T-cell (primary cell): ENCODE data around the gene DLG1. TPM values are rescaled to one million over a fixed set of nuclear protein-coding genes. Genes with fewer than 3 reads are reported as not detected.

Source experiments
- ATAC-seq, 4 experiments: fragments of 200-7000 bp in 3 of 4; fragments of 150-1000 bp in 1 of 4; cut with Tn5 transposase; replicated peaks in 1 of 4; 1 replicate in 3 of 4; 2 replicates in 1 of 4; pipeline ENCODE4 v1.10.0; 2021; ENCODE audit warnings: moderate library complexity in 3 of 4, mild to moderate bottlenecking in 2 of 4, moderate number of reproducible peaks in 1 of 4
- CTCF ChIA-PET, 2 donors: fragments of 300-600 bp; sonication (Branson Sonifier 250); formaldehyde crosslinking; loops; one replicate each; lab custom pipeline; 2022; ENCODE audit warnings: antibody characterized with exemption in 2 of 2; lab: Charles Lee
- POLR2A ChIA-PET, 2 donors: fragments of 300-600 bp; sonication (Branson Sonifier 250); formaldehyde crosslinking; loops; one replicate each; lab custom pipeline; 2022; ENCODE audit warnings: antibody characterized with exemption in 2 of 2; lab: Charles Lee
- DNase-seq, 35 experiments: peaks; one replicate each; pipeline versions ENCODE4 v3.0.0 to v3.0.0-alpha.2; 2013 to 2023
- H3K27ac ChIP-seq: one replicate; pipeline ENCODE4 v1.5.1; 2013; ENCODE audit warnings: low read length
- H3K27me3 ChIP-seq, 2 experiments: replicated peaks in 1 of 2; 1 replicate in 1 of 2; 2 replicates in 1 of 2; pipeline versions ENCODE4 v1.6.1 to v1.7.0; 2013; ENCODE audit warnings: low read length in 1 of 2, mixed read lengths in 1 of 2; ENCODE audit not compliant: control insufficient read depth in 2 of 2, insufficient read depth in 2 of 2; ENCODE audit errors: extremely low read depth in 1 of 2
- H3K36me3 ChIP-seq, 2 donors: 1 replicate in 1 of 2; 2 replicates in 1 of 2; pipeline versions ENCODE4 v1.6.1 to v1.7.0; 2013; ENCODE audit warnings: low read length in 1 of 2; ENCODE audit not compliant: control insufficient read depth in 2 of 2, insufficient read depth in 1 of 2; ENCODE audit errors: extremely low read depth in 1 of 2
- H3K4me1 ChIP-seq, 2 experiments: 1 replicate in 1 of 2; 2 replicates in 1 of 2; pipeline versions ENCODE4 v1.6.1 to v1.7.0; 2013; ENCODE audit warnings: low read length in 2 of 2, mixed read lengths in 1 of 2; ENCODE audit not compliant: insufficient read depth in 2 of 2, control insufficient read depth in 1 of 2; ENCODE audit errors: extremely low read depth in 1 of 2
- H3K4me3 ChIP-seq, 2 donors: 1 replicate in 1 of 2; 2 replicates in 1 of 2; pipeline versions ENCODE4 v1.5.1 to v1.7.0; 2013; ENCODE audit warnings: mild to moderate bottlenecking in 2 of 2, low read length in 1 of 2, moderate library complexity in 1 of 2; ENCODE audit not compliant: control insufficient read depth in 1 of 2; ENCODE audit errors: extremely low read depth in 1 of 2
- H3K9me3 ChIP-seq: 2 replicates; pipeline ENCODE4 v1.7.0; 2013
- H3K27ac Mint-ChIP-seq, 2 donors: one replicate each; pipeline ENCODE4 v1.8.0; 2020 to 2021; ENCODE audit warnings: mild to moderate bottlenecking in 2 of 2, mixed read lengths in 2 of 2
- H3K27me3 Mint-ChIP-seq, 2 donors: one replicate each; pipeline ENCODE4 v1.8.0; 2021 to 2022; ENCODE audit warnings: mixed read lengths in 2 of 2
- H3K36me3 Mint-ChIP-seq: one replicate; pipeline ENCODE4 v1.8.0; 2021; ENCODE audit warnings: mixed read lengths
- H3K4me1 Mint-ChIP-seq, 3 donors: one replicate each; pipeline ENCODE4 v1.8.0; 2020 to 2022; ENCODE audit warnings: mixed read lengths in 3 of 3, mild to moderate bottlenecking in 1 of 3
- H3K4me3 Mint-ChIP-seq, 3 donors: one replicate each; pipeline ENCODE4 v1.8.0; 2020 to 2022; ENCODE audit warnings: mild to moderate bottlenecking in 3 of 3, mixed read lengths in 3 of 3, moderate library complexity in 3 of 3
- H3K9me3 Mint-ChIP-seq, 3 donors: one replicate each; pipeline ENCODE4 v1.8.0; 2020 to 2022; ENCODE audit warnings: mixed read lengths in 3 of 3
- WGBS: methylation state at CpG from one replicate; pipeline ENCODE4 v1.1.5; 2013; ENCODE audit warnings: missing lambda C conversion rate; ENCODE audit not compliant: insufficient coverage; 5-methylcytosine and 5-hydroxymethylcytosine counted together
- total RNA-seq, 35 experiments: library from RNA in 6 of 35; stranded (reverse) in 6 of 35; fragments of 120-200 nt in 1 of 35; gene quantifications; one replicate each; pipeline versions ENCODE4 v1.2.1 to v1.2.4 and lab custom pipeline; 2013 to 2026

The DLG1 gene
- total RNA-seq, 5 donors from 2014 or later (not counting 1 experiment from before 2014, with no cell fraction given) = 65.5 to 96.5 (median 68.4) TPM

GRCh38 chr3:197012540-197012883 is 285.9 kb downstream of the DLG1 start:
- H3K27me3 Mint-ChIP-seq = no peaks in the 10 kb centered on the region
- ChIA-PET CTCF (no interaction called here), POLR2A (no interaction called here)
- H3K4me1 ChIP-seq = no peaks in the 10 kb centered on the region
- no peak overlapping the region for H3K4me3 ChIP-seq
- WGBS = 73% methylated on average over 5 of the region's 7 CpGs
- no peak for ATAC-seq
- H3K27ac Mint-ChIP-seq = no peak overlapping the region
- no peak overlapping the region for H3K4me3 Mint-ChIP-seq
- H3K4me1 Mint-ChIP-seq = no peaks in the 10 kb centered on the region
- no peaks in the 10 kb centered on the region for H3K36me3 ChIP-seq
- H3K27ac ChIP-seq = no peak overlapping the region
- no peaks in the 10 kb centered on the region for H3K36me3 Mint-ChIP-seq
- no peaks in the 10 kb centered on the region for H3K9me3 Mint-ChIP-seq
- no peaks in the 10 kb centered on the region for H3K9me3 ChIP-seq
- peaks cover 0 to 9% of the 10 kb centered on the region in 2 experiments for H3K27me3 ChIP-seq
- DNase-seq = no peak

GRCh38 chr3:197011780-197012539 is 286.5 kb downstream of the DLG1 start:
- Histone ChIP-seq H3K4me3 (no peak overlapping the region), H3K27ac (no peak overlapping the region), H3K36me3 (no peaks in the 10 kb centered on the region), H3K4me1 (no peaks in the 10 kb centered on the region), H3K27me3 (peaks cover 0 to 8% of the 10 kb centered on the region in 2 experiments), H3K9me3 (no peaks in the 10 kb centered on the region)
- no peak for ATAC-seq
- CTCF ChIA-PET = no interaction called here
- DNase-seq = no peak
- H3K27ac Mint-ChIP-seq = no peak overlapping the region
- no peaks in the 10 kb centered on the region for H3K36me3 Mint-ChIP-seq
- no peaks in the 10 kb centered on the region for H3K27me3 Mint-ChIP-seq
- H3K4me1 Mint-ChIP-seq = no peaks in the 10 kb centered on the region
- no peak overlapping the region for H3K4me3 Mint-ChIP-seq
- whole genome bisulfite sequencing = 91% methylated on average over 24 of the region's 25 CpGs
- H3K9me3 Mint-ChIP-seq = no peaks in the 10 kb centered on the region
- POLR2A ChIA-PET = no interaction called here

DNA sequence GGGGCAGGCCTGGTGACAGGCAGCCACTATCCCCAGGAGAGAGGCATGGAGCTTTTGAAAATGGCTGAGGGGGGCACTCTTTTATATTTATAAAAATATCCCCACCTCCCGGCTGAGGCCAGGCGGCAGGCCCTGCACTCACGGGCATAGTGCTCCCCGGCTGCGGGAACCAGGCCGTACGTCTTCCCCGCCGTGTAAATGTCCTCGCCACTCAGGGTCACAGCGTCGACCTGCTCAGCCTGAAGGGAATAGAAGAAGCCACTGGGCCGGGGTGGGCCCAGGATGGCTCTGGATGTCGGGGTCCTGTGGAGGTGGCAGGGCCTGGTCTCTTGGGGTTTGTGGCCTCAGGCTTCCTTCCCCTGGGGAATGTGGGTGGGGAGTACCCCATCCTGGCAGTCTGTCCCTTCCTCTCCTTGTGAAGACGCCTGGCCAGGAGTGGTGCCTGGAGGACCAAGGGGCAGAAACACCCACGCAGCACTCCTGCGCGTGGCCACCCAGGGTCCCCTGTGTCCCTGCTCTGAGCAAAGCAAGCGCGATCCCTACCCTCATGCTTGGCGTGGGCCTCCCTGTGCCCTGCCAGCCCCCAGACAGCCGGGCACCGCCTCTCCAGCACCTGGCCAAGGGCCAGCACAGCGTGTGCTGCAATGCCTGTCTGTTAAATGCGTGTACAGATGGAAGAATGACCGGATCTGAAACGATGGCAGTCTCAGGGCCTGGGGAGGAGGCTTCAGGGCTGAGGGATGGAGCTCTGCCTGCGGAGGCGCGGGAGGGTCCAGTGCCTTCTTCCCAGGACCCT is 287.7 kb downstream of the DLG1 start:
- Mint-ChIP-seq H3K36me3 (no peaks in the 10 kb centered on the region), H3K4me3 (no peak overlapping the region), H3K27ac (no peak overlapping the region), H3K4me1 (no peaks in the 10 kb centered on the region), H3K9me3 (no peaks in the 10 kb centered on the region), H3K27me3 (no peaks in the 10 kb centered on the region)
- POLR2A ChIA-PET = no interaction called here
- no peak for DNase-seq
- no peak for ATAC-seq
- Histone ChIP-seq H3K4me1 (no peaks in the 10 kb centered on the region), H3K9me3 (no peaks in the 10 kb centered on the region), H3K27me3 (peaks cover 0 to 6% of the 10 kb centered on the region in 2 experiments), H3K27ac (no peak overlapping the region), H3K36me3 (no peaks in the 10 kb centered on the region), H3K4me3 (no peak overlapping the region)
- CTCF ChIA-PET = no interaction called here
- WGBS = 89% methylated on average over 27 of the region's 30 CpGs

DNA sequence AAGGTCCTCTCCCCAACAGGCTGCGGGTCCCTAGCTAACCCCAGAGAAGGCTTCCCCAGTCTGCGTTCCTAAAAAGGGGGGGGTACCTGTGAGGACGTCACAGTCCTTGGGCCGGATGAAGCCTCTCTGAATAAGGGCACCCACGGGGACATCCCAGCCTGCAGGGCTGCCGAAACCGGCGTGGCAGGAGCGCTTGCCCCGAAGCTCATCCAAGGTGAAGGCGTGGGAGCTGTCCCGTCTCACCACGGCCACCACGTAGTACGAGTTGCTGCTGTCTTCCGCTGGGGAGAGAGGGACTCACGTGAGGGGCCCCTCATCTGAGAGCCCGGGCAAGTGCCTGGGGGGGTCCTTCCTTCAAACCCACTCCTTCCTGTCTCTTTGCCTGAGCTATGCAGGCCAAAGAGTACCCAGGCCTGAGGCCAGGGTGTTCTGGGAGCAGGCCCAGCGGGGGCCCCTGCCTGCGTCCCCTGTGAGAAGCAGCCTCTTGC is 288.8 kb downstream of the DLG1 start:
- DNase-seq = no peak

GRCh38 chr3:197008436-197009209 is 289.8 kb downstream of the DLG1 start:
- DNase-seq = no peak
- Mint-ChIP-seq H3K4me1 (peaks cover 6 to 8% (median 8%) of the 10 kb centered on the region in 3 donors), H3K4me3 (no peak overlapping the region), H3K36me3 (no peaks in the 10 kb centered on the region), H3K27ac (no peak overlapping the region), H3K27me3 (no peaks in the 10 kb centered on the region), H3K9me3 (no peaks in the 10 kb centered on the region)
- H3K27me3 ChIP-seq = peaks cover 0 to 6% of the 10 kb centered on the region in 2 experiments
- H3K36me3 ChIP-seq = no peaks in the 10 kb centered on the region
- WGBS = 93% methylated on average over 15 of the region's 27 CpGs
- H3K9me3 ChIP-seq = no peaks in the 10 kb centered on the region
- no peak overlapping the region for H3K27ac ChIP-seq
- ChIA-PET POLR2A (no interaction called here), CTCF (no interaction called here)
- peaks cover 0 to 9% of the 10 kb centered on the region in 2 experiments for H3K4me1 ChIP-seq
- ATAC-seq = no peak
- H3K4me3 ChIP-seq = no peak overlapping the region

More for the DNA sequence above, 288.8 kb downstream of the DLG1 start:
- H3K27ac Mint-ChIP-seq = no peak overlapping the region
- H3K9me3 ChIP-seq = no peaks in the 10 kb centered on the region
- no peak for ATAC-seq
- no peak overlapping the region for H3K4me3 ChIP-seq
- no peak overlapping the region for H3K4me3 Mint-ChIP-seq
- H3K27ac ChIP-seq = no peak overlapping the region
- H3K36me3 ChIP-seq = no peaks in the 10 kb centered on the region
- H3K4me1 ChIP-seq = no peaks in the 10 kb centered on the region
- no peaks in the 10 kb centered on the region for H3K27me3 Mint-ChIP-seq
- 82% methylated on average over 18 of the region's 20 CpGs for WGBS
- H3K9me3 Mint-ChIP-seq = no peaks in the 10 kb centered on the region
- ChIA-PET CTCF (no interaction called here), POLR2A (no interaction called here)
- peaks cover 0 to under 1% (median 0%) of the 10 kb centered on the region in 3 donors for H3K4me1 Mint-ChIP-seq
- peaks cover 0 to 6% of the 10 kb centered on the region in 2 experiments for H3K27me3 ChIP-seq
- no peaks in the 10 kb centered on the region for H3K36me3 Mint-ChIP-seq

DNA sequence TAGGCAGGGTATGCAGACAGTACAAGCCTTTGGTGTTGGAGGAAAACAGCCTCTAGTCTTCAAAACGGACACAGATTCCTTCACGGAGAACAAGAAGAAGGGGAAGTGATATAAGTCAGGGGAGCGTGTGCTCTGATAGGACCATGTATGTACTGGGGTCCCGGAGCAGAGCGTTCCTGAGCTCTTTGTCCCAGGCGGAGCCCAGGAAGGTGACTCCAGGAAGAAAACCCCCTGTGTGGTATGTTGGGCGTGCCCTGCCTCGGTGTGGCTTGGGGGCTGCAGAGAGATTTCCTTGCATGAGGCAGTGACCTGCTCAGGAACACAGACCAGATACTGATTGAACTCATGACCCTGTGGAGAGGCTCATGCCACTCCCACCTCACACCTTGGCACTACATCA is 290.5 kb downstream of the DLG1 start:
- H3K27me3 Mint-ChIP-seq = no peaks in the 10 kb centered on the region
- H3K9me3 Mint-ChIP-seq = no peaks in the 10 kb centered on the region
- DNase-seq (no peak), ATAC-seq (no peak)
- 93% methylated on average over 4 of the region's 8 CpGs for WGBS
- Histone ChIP-seq H3K4me1 (peaks cover 0 to 12% of the 10 kb centered on the region in 2 experiments), H3K36me3 (no peaks in the 10 kb centered on the region), H3K9me3 (no peaks in the 10 kb centered on the region), H3K27me3 (peaks cover 0 to 6% of the 10 kb centered on the region in 2 experiments), H3K27ac (no peak overlapping the region), H3K4me3 (no peak overlapping the region)
- peaks cover 6 to 8% (median 8%) of the 10 kb centered on the region in 3 donors for H3K4me1 Mint-ChIP-seq
- H3K36me3 Mint-ChIP-seq = no peaks in the 10 kb centered on the region
- ChIA-PET CTCF (interaction anchor here in 1 of 2 donors (0.6 kb wide), 1 partner anchor 904 kb away, joined by 9 read pairs; no protein-coding TSS in a partner anchor), POLR2A (no interaction called here)
- H3K27ac Mint-ChIP-seq = no peak overlapping the region
- H3K4me3 Mint-ChIP-seq = no peak overlapping the region
